Pancreas (tissue), 10 donors: Measurements from ENCODE around the gene RALGAPB. TPM values are rescaled to one million over a fixed set of nuclear protein-coding genes. Genes with fewer than 3 reads are reported as not detected.

ENCODE experiments used
- ATAC-seq, 4 donors: fragments of 200-7000 bp; cut with Tn5 transposase; one replicate each; pipeline versions ENCODE4 v1.8.0 to v1.9.1; 2020; ENCODE audit warnings: mild to moderate bottlenecking in 4 of 4, moderate library complexity in 4 of 4
- DNase-seq, 6 donors: peaks; one replicate each; pipeline ENCODE4 v3.0.0-alpha.2; 2020
- FAIRE-seq: peaks from 2 replicates; lab custom pipeline; 2012; peaks lifted over from hg19 to GRCh38; lab: Jason Lieb, UNC
- H3K27ac ChIP-seq, 4 donors: fragments of 200-600 bp; sonication (generic); 1 replicate in 3 of 4; 2 replicates in 1 of 4; pipeline versions ENCODE4 v1.5.0 to v1.8.0; 2020
- H3K27me3 ChIP-seq, 4 donors: fragments of 200-600 bp; one replicate each; pipeline ENCODE4 v1.8.0; 2021
- H3K36me3 ChIP-seq, 3 donors: fragments of 200-600 bp; sonication (generic) in 1 of 3; one replicate each; pipeline versions ENCODE4 v1.5.0 to v1.8.0; 2020 to 2021
- H3K4me1 ChIP-seq, 3 donors: fragments of 200-600 bp; one replicate each; pipeline ENCODE4 v1.8.0; 2021
- H3K4me3 ChIP-seq, 4 donors: fragments of 200-600 bp; sonication (generic) in 2 of 4; one replicate each; pipeline versions ENCODE4 v1.5.0 to v1.8.0; 2020 to 2021
- H3K9me3 ChIP-seq, 4 donors: fragments of 200-600 bp; one replicate each; pipeline ENCODE4 v1.8.0; 2021
- CTCF ChIP-seq, 4 donors: fragments of 200-600 bp; sonication (generic) in 3 of 4; IDR thresholded peaks; one replicate each; pipeline versions ENCODE4 v1.5.0 to v1.8.0; 2021; ENCODE audit warnings: antibody characterized with exemption in 4 of 4
- WGBS, 2 donors: extraction: QIAGEN DNeasy Blood & Tissue Kit; methylation state at CpG; one replicate each; pipeline ENCODE4 v1.1.7; 2013; 5-methylcytosine and 5-hydroxymethylcytosine counted together
- intact Hi-C, 3 donors: fragments of 100-400 bp; cut with DNase I; formaldehyde crosslinking; loops; one replicate each; pipeline versions ENCODE4 v1.11.1 to v1.14.2; 2022
- polyA plus RNA-seq, 2 donors: library from polyadenylated mRNA; stranded (reverse); fragments of 200-250 nt; gene quantifications; one replicate each; pipeline ENCODE4 v1.2.3, GENCODE V29; 2013
- total RNA-seq, 6 donors: library from RNA; stranded (reverse); fragmentation: NEBNext Ultra II Directional in 4 of 6; extraction: Animal tissue kit (Norgen Biotek cat#: 25700) in 4 of 6; gene quantifications; one replicate each; pipeline versions ENCODE4 v1.2.1 to v1.2.4, GENCODE V29; 2021 to 2023
- donor health status: healthy with polysubstance abuse.
- donor health status: DM: no; HTN: no; CAD: no; lungs with moderate emphysema.
- donor health status: DM: no; HTN: no; CAD: no.
- donor health status: control.
- donor health status: control.
- donor health status: Bipolar disorder and iron deficiency.
- donor health status: DM: yes; HTN: yes; CAD: no.
- donor health status: DM: no; HTN: no; CAD: no.
- donor health status: DM: no; HTN: no; CAD: no.
- donor health status: DM: yes; HTN: yes; CAD: no.

The RALGAPB gene
- total and polyA plus RNA-seq, 8 donors, result 6.5 to 19.0 (median 11.3) TPM

DNA sequence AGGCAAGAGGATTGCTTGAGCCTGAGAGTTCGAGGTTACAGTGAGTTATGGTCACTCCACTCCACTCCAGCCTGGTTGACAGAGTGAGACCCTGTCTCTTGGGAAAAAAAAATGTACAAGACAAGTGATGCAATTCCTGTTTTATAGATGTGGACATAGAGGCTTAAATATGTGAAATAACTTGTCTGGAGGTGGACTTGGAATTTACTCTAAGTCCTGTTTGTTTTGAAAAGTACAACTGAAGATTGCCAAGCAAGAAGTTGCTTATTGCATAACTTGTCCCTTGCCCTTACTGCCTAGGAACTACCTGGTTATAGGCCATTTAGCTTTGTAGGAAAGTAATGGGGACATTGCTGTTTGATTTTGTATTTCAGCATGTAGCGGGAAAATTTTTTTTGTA lies 82.3 kb downstream of the RALGAPB start:
- TF ChIP-seq CTCF (IDR thresholded peaks at IDR 0.05), result no peak
- H3K9me3 ChIP-seq, result no peaks in the 10 kb centered on the region
- no peaks in the 10 kb centered on the region for H3K4me1 ChIP-seq
- H3K4me3 ChIP-seq, result no peak overlapping the region
- ATAC-seq, result no peak
- H3K27me3 ChIP-seq, result no peaks in the 10 kb centered on the region
- H3K27ac ChIP-seq, result no peak overlapping the region
- H3K36me3 ChIP-seq, result peaks cover 0 to 47% (median 21%) of the 10 kb centered on the region in 3 donors
- FAIRE-seq, result no peak
- no peak for DNase-seq
- intact Hi-C loops, result no loop called here
- WGBS, 2 donors, result 95% methylated on average over 2 of the region's 2 CpGs

DNA sequence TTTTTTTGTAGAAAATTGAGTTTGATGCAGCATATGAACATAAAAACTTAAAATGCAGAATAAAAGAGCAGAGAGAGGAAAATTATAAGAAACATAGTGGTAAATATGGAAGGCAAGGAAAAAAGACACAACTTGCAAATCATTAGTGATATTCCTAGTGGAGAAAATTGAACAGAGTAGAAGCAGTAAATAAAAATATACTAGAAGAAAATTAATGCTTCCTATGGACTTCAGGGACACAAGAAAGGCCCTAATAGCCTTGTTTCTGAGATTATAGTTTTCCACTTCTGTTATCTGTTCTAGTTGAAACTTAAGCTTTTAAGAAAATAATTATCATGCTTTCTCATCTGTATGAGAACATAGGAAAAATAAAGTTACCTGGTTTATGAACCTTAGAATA lies 82.8 kb downstream of the RALGAPB start:
- ATAC-seq (no peak), DNase-seq (no peak), FAIRE-seq (no peak)
- no peaks in the 10 kb centered on the region for H3K4me1 ChIP-seq
- no peaks in the 10 kb centered on the region for H3K27me3 ChIP-seq
- TF ChIP-seq CTCF (IDR thresholded peaks at IDR 0.05), result no peak
- H3K9me3 ChIP-seq, result no peaks in the 10 kb centered on the region
- intact Hi-C loops, result no loop called here
- H3K36me3 ChIP-seq, result peaks cover 0 to 47% (median 22%) of the 10 kb centered on the region in 3 donors
- H3K4me3 ChIP-seq, result no peak overlapping the region
- H3K27ac ChIP-seq, result no peak overlapping the region

- DNase-seq, result no peak
- H3K27me3 ChIP-seq, result no peaks in the 10 kb centered on the region
- no peak overlapping the region for H3K27ac ChIP-seq
- intact Hi-C loops, result no loop called here
- 96 to 99% methylated on average over 2 of the region's 2 CpGs for WGBS, 2 donors
- FAIRE-seq, result no peak
- H3K4me1 ChIP-seq, result no peaks in the 10 kb centered on the region
- no peak overlapping the region for H3K4me3 ChIP-seq
- H3K36me3 ChIP-seq, result peaks cover 0 to 32% (median 22%) of the 10 kb centered on the region in 3 donors
- no peak for TF ChIP-seq CTCF (IDR thresholded peaks at IDR 0.05)
- ATAC-seq, result no peak
- no peaks in the 10 kb centered on the region for H3K9me3 ChIP-seq
Measured at GRCh38 chr20:38557174-38557573, 84.5 kb downstream of the RALGAPB start.

DNA sequence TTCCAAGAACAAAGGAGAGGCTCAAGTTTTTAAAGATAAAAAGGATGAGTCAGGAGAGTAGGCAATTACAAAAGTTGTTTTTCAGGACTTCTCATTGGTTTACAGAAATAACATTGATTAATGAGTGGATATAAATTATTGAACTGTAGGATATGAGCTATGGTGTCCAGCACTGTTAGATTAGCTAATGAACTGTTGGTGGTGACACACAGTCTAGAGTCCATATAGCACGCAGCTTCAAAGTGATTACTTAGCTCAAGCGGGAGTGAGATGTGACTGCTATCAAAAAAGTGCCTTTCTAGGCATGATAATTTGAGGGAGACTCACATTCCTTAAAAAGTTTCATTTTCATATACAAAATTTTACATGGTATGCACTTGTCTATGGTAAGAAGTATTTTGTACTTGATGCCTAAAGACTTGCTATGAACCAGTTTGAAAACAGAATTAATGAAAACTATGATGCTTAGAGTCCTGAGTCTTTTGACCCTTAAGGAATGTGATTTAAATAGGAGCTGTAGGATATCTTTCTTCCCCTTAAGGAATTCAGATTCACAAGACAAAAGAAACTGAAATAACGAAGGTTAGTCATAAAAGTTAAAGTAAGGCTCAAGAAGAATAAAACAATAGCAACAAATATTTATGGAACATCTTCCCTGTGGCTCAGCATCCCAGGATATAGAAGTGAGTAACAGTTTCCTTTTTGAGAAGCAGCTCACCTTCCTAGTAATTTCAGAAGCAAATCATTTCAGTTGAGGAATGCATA lies 86.1 kb downstream of the RALGAPB start:
- Histone ChIP-seq H3K27me3 (no peaks in the 10 kb centered on the region), H3K4me1 (no peaks in the 10 kb centered on the region), H3K36me3 (peaks cover 0 to 25% (median 18%) of the 10 kb centered on the region in 3 donors), H3K27ac (no peak overlapping the region), H3K4me3 (no peak overlapping the region), H3K9me3 (no peaks in the 10 kb centered on the region)
- no peak for FAIRE-seq
- no peak for TF ChIP-seq CTCF (IDR thresholded peaks at IDR 0.05)
- intact Hi-C loops, result no loop called here
- ATAC-seq, result no peak
- DNase-seq, result no peak
- WGBS, 2 donors, result 94 to 96% methylated on average over 3 of the region's 3 CpGs

DNA sequence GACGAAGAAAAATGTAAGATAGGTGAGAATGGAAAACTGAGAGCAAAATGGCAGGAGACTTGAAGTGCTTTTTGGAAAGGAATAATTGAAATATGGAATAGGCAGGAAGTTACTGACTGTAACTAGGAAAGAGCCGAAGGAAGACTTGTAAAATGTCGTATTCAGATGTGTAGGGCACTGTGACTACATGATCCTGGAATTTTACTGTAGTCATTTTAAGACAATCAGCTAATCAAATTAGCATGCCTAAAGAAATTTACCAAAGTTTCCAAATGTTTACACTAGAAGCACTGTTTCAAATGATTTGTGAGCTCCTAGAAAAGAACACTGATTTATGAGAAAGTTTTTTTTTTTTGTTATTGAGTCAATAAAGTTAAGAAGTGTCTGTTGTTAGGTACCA lies 87.1 kb downstream of the RALGAPB start:
- no peak for FAIRE-seq
- H3K4me1 ChIP-seq, result no peaks in the 10 kb centered on the region
- H3K4me3 ChIP-seq, result no peak overlapping the region
- TF ChIP-seq CTCF (IDR thresholded peaks at IDR 0.05), result no peak
- H3K27me3 ChIP-seq, result no peaks in the 10 kb centered on the region
- peaks cover 0 to 17% (median 8%) of the 10 kb centered on the region in 3 donors for H3K36me3 ChIP-seq
- no peak for DNase-seq
- no peaks in the 10 kb centered on the region for H3K9me3 ChIP-seq
- intact Hi-C loops, result no loop called here
- 95 to 98% methylated on average over 3 of the region's 3 CpGs for WGBS, 2 donors
- no peak for ATAC-seq
- H3K27ac ChIP-seq, result no peak overlapping the region
